WTC11 (cell line): ENCODE data around the gene RGS6. TPM values are rescaled to one million over a fixed set of nuclear protein-coding genes. Genes with fewer than 3 reads are reported as not detected.

Experiments used
- ATAC-seq: fragments of 200-7000 bp; cut with Tn5 transposase; 2 replicates; pipeline ENCODE4 v1.10.0; 2021; ENCODE audit warnings: mild to moderate bottlenecking, moderate library complexity
- CTCF ChIA-PET: fragments of 300-600 bp; sonication (Branson Sonifier 250); formaldehyde crosslinking; loops from one replicate; lab custom pipeline; 2021; ENCODE audit warnings: antibody characterized with exemption; lab: Charles Lee
- POLR2A ChIA-PET: fragments of 350-600 bp; sonication (Branson Sonifier 250); formaldehyde crosslinking; loops from one replicate; lab custom pipeline; 2021; ENCODE audit warnings: antibody characterized with exemption; lab: Charles Lee
- DNase-seq: peaks from one replicate; pipeline ENCODE4 v3.0.0; 2021; ENCODE audit warnings: low spot score
- H3K27ac Mint-ChIP-seq: 2 replicates; pipeline ENCODE4 v1.8.0; 2021; ENCODE audit warnings: mixed read lengths
- H3K27me3 Mint-ChIP-seq: 2 replicates; pipeline ENCODE4 v1.8.0; 2021; ENCODE audit warnings: low read depth, mild to moderate bottlenecking, moderate library complexity, mixed read lengths
- H3K36me3 Mint-ChIP-seq: 2 replicates; pipeline ENCODE4 v1.8.0; 2021; ENCODE audit warnings: mixed read lengths
- H3K4me1 Mint-ChIP-seq: 2 replicates; pipeline ENCODE4 v1.8.0; 2022; ENCODE audit warnings: mixed read lengths
- H3K4me3 Mint-ChIP-seq: 2 replicates; pipeline ENCODE4 v1.8.0; 2021; ENCODE audit warnings: mild to moderate bottlenecking, moderate library complexity, mixed read lengths
- H3K9me3 Mint-ChIP-seq: 2 replicates; pipeline ENCODE4 v1.8.0; 2021; ENCODE audit warnings: mixed read lengths
- CBFB ChIP-seq: sonication (generic); formaldehyde crosslinking; IDR thresholded peaks from 2 replicates; pipeline ENCODE4 v1.8.1; 2022; ENCODE audit warnings: mild to moderate bottlenecking, low read depth, missing genetic modification reagents
- ESRRA ChIP-seq: sonication (generic); formaldehyde crosslinking; IDR thresholded peaks from 2 replicates; pipeline ENCODE4 v1.8.1; 2022; ENCODE audit warnings: mild to moderate bottlenecking, missing genetic modification reagents, borderline replicate concordance
- FOXP1 ChIP-seq: sonication (generic); formaldehyde crosslinking; IDR thresholded peaks from 2 replicates; pipeline ENCODE4 v1.8.0; 2022; ENCODE audit warnings: missing genetic modification reagents, mild to moderate bottlenecking, moderate library complexity, borderline replicate concordance
- HMGA2 ChIP-seq: fragments of 250-450 bp; sonication (Bioruptor Pico); IDR thresholded peaks from 2 replicates; pipeline ENCODE4 v1.4.0; 2021; ENCODE audit warnings: mild to moderate bottlenecking, moderate library complexity
- HMGXB4 ChIP-seq: sonication (generic); formaldehyde crosslinking; IDR thresholded peaks from 2 replicates; pipeline ENCODE4 v1.8.1; 2023; ENCODE audit warnings: mild to moderate bottlenecking, moderate library complexity, missing genetic modification reagents
- NFATC4 ChIP-seq: fragments of 250-450 bp; sonication (Bioruptor Pico); IDR thresholded peaks from 2 replicates; pipeline ENCODE4 v1.9.0; 2021; ENCODE audit warnings: mild to moderate bottlenecking
- PRRX2 ChIP-seq: fragments of 250-450 bp; sonication (Bioruptor Pico); IDR thresholded peaks from 2 replicates; pipeline ENCODE4 v1.8.0; 2021; ENCODE audit warnings: mild to moderate bottlenecking
- SMAD4 ChIP-seq: sonication (generic); formaldehyde crosslinking; IDR thresholded peaks from 2 replicates; pipeline ENCODE4 v1.8.0; 2022; ENCODE audit warnings: mild to moderate bottlenecking, missing genetic modification reagents
- SOX15 ChIP-seq: fragments of 250-450 bp; sonication (Bioruptor Pico); IDR thresholded peaks from 2 replicates; pipeline ENCODE4 v1.9.0; 2021; ENCODE audit warnings: mild to moderate bottlenecking
- ZNF263 ChIP-seq: sonication (generic); formaldehyde crosslinking; IDR thresholded peaks from 2 replicates; pipeline ENCODE4 v1.8.1; 2022; ENCODE audit warnings: low read depth, mild to moderate bottlenecking, moderate library complexity, missing genetic modification reagents
- ZNF317 ChIP-seq: sonication (generic); formaldehyde crosslinking; IDR thresholded peaks from 2 replicates; pipeline ENCODE4 v1.8.1; 2023; ENCODE audit warnings: low read depth, mild to moderate bottlenecking, moderate library complexity, missing genetic modification reagents, borderline replicate concordance
- total RNA-seq: library from RNA; stranded (reverse); gene quantifications from 3 replicates; pipeline ENCODE4 v1.2.3, GENCODE V29; 2021
- TF ChIP-seq, protein P1 (sequence below): sonication (generic); formaldehyde crosslinking; IDR thresholded peaks from 2 replicates; pipeline ENCODE4 v1.8.1; 2023; ENCODE audit warnings: mild to moderate bottlenecking, missing genetic modification reagents
- TF ChIP-seq, protein P2 (sequence below): fragments of 250-450 bp; sonication (Bioruptor Pico); IDR thresholded peaks from 2 replicates; pipeline ENCODE4 v1.9.0; 2021; ENCODE audit warnings: mild to moderate bottlenecking
- TF ChIP-seq, protein P3 (sequence below): sonication (generic); formaldehyde crosslinking; IDR thresholded peaks from 2 replicates; pipeline ENCODE4 v1.8.0; 2022; ENCODE audit warnings: mild to moderate bottlenecking, missing genetic modification reagents
- TF ChIP-seq, protein P4 (sequence below): sonication (generic); formaldehyde crosslinking; IDR thresholded peaks from 2 replicates; pipeline ENCODE4 v1.8.1; 2022; ENCODE audit warnings: mild to moderate bottlenecking, moderate library complexity, missing genetic modification reagents

Gene RGS6
- total RNA-seq, 1 experiment from 2014 or later: 1.0 TPM

- TF ChIP-seq, protein P1, sequence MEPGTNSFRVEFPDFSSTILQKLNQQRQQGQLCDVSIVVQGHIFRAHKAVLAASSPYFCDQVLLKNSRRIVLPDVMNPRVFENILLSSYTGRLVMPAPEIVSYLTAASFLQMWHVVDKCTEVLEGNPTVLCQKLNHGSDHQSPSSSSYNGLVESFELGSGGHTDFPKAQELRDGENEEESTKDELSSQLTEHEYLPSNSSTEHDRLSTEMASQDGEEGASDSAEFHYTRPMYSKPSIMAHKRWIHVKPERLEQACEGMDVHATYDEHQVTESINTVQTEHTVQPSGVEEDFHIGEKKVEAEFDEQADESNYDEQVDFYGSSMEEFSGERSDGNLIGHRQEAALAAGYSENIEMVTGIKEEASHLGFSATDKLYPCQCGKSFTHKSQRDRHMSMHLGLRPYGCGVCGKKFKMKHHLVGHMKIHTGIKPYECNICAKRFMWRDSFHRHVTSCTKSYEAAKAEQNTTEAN (CRISPR knock-in tag): no peak
- TF ChIP-seq CBFB (CRISPR knock-in tag) (no peak), ZNF317 (no peak), ZNF263 (CRISPR knock-in tag) (no peak)
- TF ChIP-seq, protein P2, sequence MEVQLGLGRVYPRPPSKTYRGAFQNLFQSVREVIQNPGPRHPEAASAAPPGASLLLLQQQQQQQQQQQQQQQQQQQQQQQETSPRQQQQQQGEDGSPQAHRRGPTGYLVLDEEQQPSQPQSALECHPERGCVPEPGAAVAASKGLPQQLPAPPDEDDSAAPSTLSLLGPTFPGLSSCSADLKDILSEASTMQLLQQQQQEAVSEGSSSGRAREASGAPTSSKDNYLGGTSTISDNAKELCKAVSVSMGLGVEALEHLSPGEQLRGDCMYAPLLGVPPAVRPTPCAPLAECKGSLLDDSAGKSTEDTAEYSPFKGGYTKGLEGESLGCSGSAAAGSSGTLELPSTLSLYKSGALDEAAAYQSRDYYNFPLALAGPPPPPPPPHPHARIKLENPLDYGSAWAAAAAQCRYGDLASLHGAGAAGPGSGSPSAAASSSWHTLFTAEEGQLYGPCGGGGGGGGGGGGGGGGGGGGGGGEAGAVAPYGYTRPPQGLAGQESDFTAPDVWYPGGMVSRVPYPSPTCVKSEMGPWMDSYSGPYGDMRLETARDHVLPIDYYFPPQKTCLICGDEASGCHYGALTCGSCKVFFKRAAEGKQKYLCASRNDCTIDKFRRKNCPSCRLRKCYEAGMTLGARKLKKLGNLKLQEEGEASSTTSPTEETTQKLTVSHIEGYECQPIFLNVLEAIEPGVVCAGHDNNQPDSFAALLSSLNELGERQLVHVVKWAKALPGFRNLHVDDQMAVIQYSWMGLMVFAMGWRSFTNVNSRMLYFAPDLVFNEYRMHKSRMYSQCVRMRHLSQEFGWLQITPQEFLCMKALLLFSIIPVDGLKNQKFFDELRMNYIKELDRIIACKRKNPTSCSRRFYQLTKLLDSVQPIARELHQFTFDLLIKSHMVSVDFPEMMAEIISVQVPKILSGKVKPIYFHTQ: no peak
- TF ChIP-seq, protein P3, sequence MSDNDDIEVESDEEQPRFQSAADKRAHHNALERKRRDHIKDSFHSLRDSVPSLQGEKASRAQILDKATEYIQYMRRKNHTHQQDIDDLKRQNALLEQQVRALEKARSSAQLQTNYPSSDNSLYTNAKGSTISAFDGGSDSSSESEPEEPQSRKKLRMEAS (CRISPR knock-in tag): no peak
These were observed 663.1 kb downstream of the RGS6 start (continued) for GRCh38 chr14:72595152-72595862.

GRCh38 chr14:72597252-72598233, 665.3 kb downstream of the RGS6 start:
- CTCF ChIA-PET: interaction anchor here (1.0 to 1.5 kb wide), 3 partner anchors 21 to 351 kb away, joined by 3 to 4 read pairs (median 4); no protein-coding TSS in a partner anchor
- no peak overlapping the region for H3K27ac Mint-ChIP-seq

More at GRCh38 chr14:72597252-72598233, 665.3 kb downstream of the RGS6 start:
- ATAC-seq (no peak), DNase-seq (no peak)
- POLR2A ChIA-PET: interaction anchor here (0.5 kb wide), 1 partner anchor 792 kb away, joined by 4 read pairs; no protein-coding TSS in a partner anchor
- no peaks in the 10 kb centered on the region for H3K27me3 Mint-ChIP-seq
- H3K4me1 Mint-ChIP-seq: peaks cover 29% of the 10 kb centered on the region
- TF ChIP-seq SOX15 (no peak), FOXP1 (CRISPR knock-in tag) (no peak), HMGXB4 (CRISPR knock-in tag) (no peak), PRRX2 (CRISPR knock-in tag) (no peak), HMGA2 (no peak), ESRRA (CRISPR knock-in tag) (no peak), NFATC4 (CRISPR knock-in tag) (no peak), SMAD4 (CRISPR knock-in tag) (no peak)
- TF ChIP-seq, protein P4, sequence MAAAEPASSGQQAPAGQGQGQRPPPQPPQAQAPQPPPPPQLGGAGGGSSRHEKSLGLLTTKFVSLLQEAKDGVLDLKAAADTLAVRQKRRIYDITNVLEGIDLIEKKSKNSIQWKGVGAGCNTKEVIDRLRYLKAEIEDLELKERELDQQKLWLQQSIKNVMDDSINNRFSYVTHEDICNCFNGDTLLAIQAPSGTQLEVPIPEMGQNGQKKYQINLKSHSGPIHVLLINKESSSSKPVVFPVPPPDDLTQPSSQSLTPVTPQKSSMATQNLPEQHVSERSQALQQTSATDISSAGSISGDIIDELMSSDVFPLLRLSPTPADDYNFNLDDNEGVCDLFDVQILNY: no peak
- TF ChIP-seq, protein P1 (CRISPR knock-in tag): no peak
- no peaks in the 10 kb centered on the region for H3K9me3 Mint-ChIP-seq
- no peaks in the 10 kb centered on the region for H3K36me3 Mint-ChIP-seq
- no peak overlapping the region for H3K4me3 Mint-ChIP-seq
